ENCODE results near the gene SRSF3.
"Not testable (repeated sequence)": the region's sequence is repeated elsewhere in the genome, so short reads cannot be mapped to it uniquely, and the experiment has no call there.

- TF ChIP-seq CTCF (tag by site-specific recombination; IDR thresholded peaks at IDR 0.05); ZNF530 (tag by site-specific recombination; IDR thresholded peaks at IDR 0.05; ENCODE audit: low read depth); TCF7L2 (IDR thresholded peaks at IDR 0.05; ENCODE audit: borderline replicate concordance, low read depth, low read length); REPIN1 (tag by site-specific recombination; IDR thresholded peaks at IDR 0.05; ENCODE audit: low read depth); ZNF768 (tag by site-specific recombination; IDR thresholded peaks at IDR 0.05); PRDM10 (tag by site-specific recombination; IDR thresholded peaks at IDR 0.05); ZNF76 (tag by site-specific recombination; IDR thresholded peaks at IDR 0.05; ENCODE audit: borderline replicate concordance, low read depth); WT1 (tag by site-specific recombination; IDR thresholded peaks at IDR 0.05): not testable (repeated sequence)
Observed at GRCh38 chr6:36654469-36654868, 60.3 kb downstream of the SRSF3 start.
